ENCODE measurements around the gene PIGX. TPM values are rescaled to one million over a fixed set of nuclear protein-coding genes. Genes with fewer than 3 reads are reported as not detected.
A peak's percentile ranks its signal among the peaks of the same experiment; 100 is the strongest.

PIGX gene
- total RNA-seq, 1 donor from 2014 or later: 26.6 TPM

GRCh38 chr3:196694941-196695848, 17.0 kb upstream of the PIGX start:
- H3K9me3 Mint-ChIP-seq (ENCODE audit: unreplicated experiment): no peaks in the 10 kb centered on the region
- H3K27ac Mint-ChIP-seq (ENCODE audit: unreplicated experiment): no peak overlapping the region
- H3K27me3 Mint-ChIP-seq (ENCODE audit: unreplicated experiment): peaks cover 8% of the 10 kb centered on the region
- no peak for TF ChIP-seq CTCF (IDR thresholded peaks at IDR 0.05)
- H3K36me3 Mint-ChIP-seq (ENCODE audit: unreplicated experiment): no peaks in the 10 kb centered on the region
- H3K4me1 Mint-ChIP-seq (ENCODE audit: unreplicated experiment): no peaks in the 10 kb centered on the region
- no peak overlapping the region for H3K4me3 Mint-ChIP-seq (ENCODE audit: unreplicated experiment)
- DNase-seq (ENCODE audit: extremely low spot score, unreplicated experiment): peak; percentile 65

GRCh38 chr3:196695849-196696226, 16.3 kb upstream of the PIGX start:
- Mint-ChIP-seq H3K9me3 (ENCODE audit: unreplicated experiment) (no peaks in the 10 kb centered on the region), H3K36me3 (ENCODE audit: unreplicated experiment) (no peaks in the 10 kb centered on the region), H3K27ac (ENCODE audit: unreplicated experiment) (no peak overlapping the region), H3K4me3 (ENCODE audit: unreplicated experiment) (no peak overlapping the region), H3K4me1 (ENCODE audit: unreplicated experiment) (no peaks in the 10 kb centered on the region), H3K27me3 (ENCODE audit: unreplicated experiment) (peaks cover 8% of the 10 kb centered on the region)
- no peak for TF ChIP-seq CTCF (IDR thresholded peaks at IDR 0.05)
- peak; percentile 51 for DNase-seq (ENCODE audit: extremely low spot score, unreplicated experiment)

- peak; percentile 38 for DNase-seq (ENCODE audit: extremely low spot score, unreplicated experiment)
- H3K9me3 Mint-ChIP-seq (ENCODE audit: unreplicated experiment): no peaks in the 10 kb centered on the region
- H3K4me3 Mint-ChIP-seq (ENCODE audit: unreplicated experiment): no peak overlapping the region
Measured at GRCh38 chr3:196697270-196697669, 14.9 kb upstream of the PIGX start.

GRCh38 chr3:196699749-196700148, 12.4 kb upstream of the PIGX start:
- H3K27me3 Mint-ChIP-seq (ENCODE audit: unreplicated experiment): peaks cover 6% of the 10 kb centered on the region
- H3K36me3 Mint-ChIP-seq (ENCODE audit: unreplicated experiment): no peaks in the 10 kb centered on the region
- no peaks in the 10 kb centered on the region for H3K4me1 Mint-ChIP-seq (ENCODE audit: unreplicated experiment)
- TF ChIP-seq CTCF (IDR thresholded peaks at IDR 0.05): no peak
- H3K4me3 Mint-ChIP-seq (ENCODE audit: unreplicated experiment): no peak overlapping the region
- no peaks in the 10 kb centered on the region for H3K9me3 Mint-ChIP-seq (ENCODE audit: unreplicated experiment)
- H3K27ac Mint-ChIP-seq (ENCODE audit: unreplicated experiment): no peak overlapping the region
- DNase-seq (ENCODE audit: extremely low spot score, unreplicated experiment): no peak

More at GRCh38 chr3:196697270-196697669, 14.9 kb upstream of the PIGX start:
- Mint-ChIP-seq H3K4me1 (ENCODE audit: unreplicated experiment) (no peaks in the 10 kb centered on the region), H3K27me3 (ENCODE audit: unreplicated experiment) (peaks cover 3% of the 10 kb centered on the region), H3K27ac (ENCODE audit: unreplicated experiment) (no peak overlapping the region), H3K36me3 (ENCODE audit: unreplicated experiment) (no peaks in the 10 kb centered on the region)
- no peak for TF ChIP-seq CTCF (IDR thresholded peaks at IDR 0.05)

- Mint-ChIP-seq H3K4me3 (ENCODE audit: unreplicated experiment) (no peak overlapping the region), H3K27ac (ENCODE audit: unreplicated experiment) (no peak overlapping the region), H3K27me3 (ENCODE audit: unreplicated experiment) (peaks cover 6% of the 10 kb centered on the region), H3K4me1 (ENCODE audit: unreplicated experiment) (no peaks in the 10 kb centered on the region), H3K36me3 (ENCODE audit: unreplicated experiment) (no peaks in the 10 kb centered on the region), H3K9me3 (ENCODE audit: unreplicated experiment) (no peaks in the 10 kb centered on the region)
- no peak for TF ChIP-seq CTCF (IDR thresholded peaks at IDR 0.05)
- DNase-seq (ENCODE audit: extremely low spot score, unreplicated experiment): no peak
Measured at GRCh38 chr3:196700801-196701200, 11.4 kb upstream of the PIGX start.
